ENCODE data around the gene HYPK. TPM values are rescaled to one million over a fixed set of nuclear protein-coding genes. Genes with fewer than 3 reads are reported as not detected.
"Not testable (repeated sequence)": the region's sequence is repeated elsewhere in the genome, so short reads cannot be mapped to it uniquely, and the experiment has no call there.

Gene HYPK
- total and polyA plus RNA-seq, 10 donors = 2.4 to 35.8 (median 9.4) TPM

DNA sequence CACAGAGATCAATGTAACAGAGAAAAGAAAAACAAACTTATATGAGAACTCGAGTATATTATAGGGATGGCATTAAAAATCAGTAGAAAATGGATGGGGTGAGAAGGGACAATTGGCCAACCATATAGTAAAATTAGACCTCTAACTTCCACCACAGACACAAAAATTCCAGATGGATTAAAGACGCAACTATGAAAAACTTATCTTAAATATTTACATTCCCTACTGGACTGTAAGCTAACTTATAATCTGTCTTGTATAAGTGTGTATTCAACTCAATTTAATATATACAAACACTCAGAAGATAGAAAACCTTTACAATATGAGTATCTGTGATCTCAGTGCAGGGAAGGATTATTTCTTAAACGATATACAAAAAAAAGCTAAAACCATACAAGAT lies 21.1 kb downstream of the HYPK start:
- Histone ChIP-seq H3K27me3 (replicated peaks in 1 of 7) (no peaks in the 10 kb centered on the region), H3K4me3 (no peak overlapping the region), H3K4me1 (peaks cover 26 to 80% (median 63%) of the 10 kb centered on the region in 6 donors), H3K36me3 (peaks cover 3 to 44% (median 12%) of the 10 kb centered on the region in 6 donors), H3K9me3 (no peaks in the 10 kb centered on the region), H3K27ac (no peak overlapping the region)
- no peak for DNase-seq
- TF ChIP-seq POLR2AphosphoS5 (IDR thresholded peaks at IDR 0.05) (no peak), POLR2A (IDR thresholded peaks at IDR 0.05) (no peak)
- TF ChIP-seq, protein P1, sequence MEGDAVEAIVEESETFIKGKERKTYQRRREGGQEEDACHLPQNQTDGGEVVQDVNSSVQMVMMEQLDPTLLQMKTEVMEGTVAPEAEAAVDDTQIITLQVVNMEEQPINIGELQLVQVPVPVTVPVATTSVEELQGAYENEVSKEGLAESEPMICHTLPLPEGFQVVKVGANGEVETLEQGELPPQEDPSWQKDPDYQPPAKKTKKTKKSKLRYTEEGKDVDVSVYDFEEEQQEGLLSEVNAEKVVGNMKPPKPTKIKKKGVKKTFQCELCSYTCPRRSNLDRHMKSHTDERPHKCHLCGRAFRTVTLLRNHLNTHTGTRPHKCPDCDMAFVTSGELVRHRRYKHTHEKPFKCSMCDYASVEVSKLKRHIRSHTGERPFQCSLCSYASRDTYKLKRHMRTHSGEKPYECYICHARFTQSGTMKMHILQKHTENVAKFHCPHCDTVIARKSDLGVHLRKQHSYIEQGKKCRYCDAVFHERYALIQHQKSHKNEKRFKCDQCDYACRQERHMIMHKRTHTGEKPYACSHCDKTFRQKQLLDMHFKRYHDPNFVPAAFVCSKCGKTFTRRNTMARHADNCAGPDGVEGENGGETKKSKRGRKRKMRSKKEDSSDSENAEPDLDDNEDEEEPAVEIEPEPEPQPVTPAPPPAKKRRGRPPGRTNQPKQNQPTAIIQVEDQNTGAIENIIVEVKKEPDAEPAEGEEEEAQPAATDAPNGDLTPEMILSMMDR (IDR thresholded peaks at IDR 0.05 in 8 of 11, conservative IDR thresholded peaks at IDR 0.05 in 3 of 11) = no peak
- WGBS, 5 donors = 84 to 92% (median 89%) methylated on average over 3 of the region's 3 CpGs
- intact Hi-C loops (cut with DNase I; ENCODE audit: low total_unique reads) = no loop called here

DNA sequence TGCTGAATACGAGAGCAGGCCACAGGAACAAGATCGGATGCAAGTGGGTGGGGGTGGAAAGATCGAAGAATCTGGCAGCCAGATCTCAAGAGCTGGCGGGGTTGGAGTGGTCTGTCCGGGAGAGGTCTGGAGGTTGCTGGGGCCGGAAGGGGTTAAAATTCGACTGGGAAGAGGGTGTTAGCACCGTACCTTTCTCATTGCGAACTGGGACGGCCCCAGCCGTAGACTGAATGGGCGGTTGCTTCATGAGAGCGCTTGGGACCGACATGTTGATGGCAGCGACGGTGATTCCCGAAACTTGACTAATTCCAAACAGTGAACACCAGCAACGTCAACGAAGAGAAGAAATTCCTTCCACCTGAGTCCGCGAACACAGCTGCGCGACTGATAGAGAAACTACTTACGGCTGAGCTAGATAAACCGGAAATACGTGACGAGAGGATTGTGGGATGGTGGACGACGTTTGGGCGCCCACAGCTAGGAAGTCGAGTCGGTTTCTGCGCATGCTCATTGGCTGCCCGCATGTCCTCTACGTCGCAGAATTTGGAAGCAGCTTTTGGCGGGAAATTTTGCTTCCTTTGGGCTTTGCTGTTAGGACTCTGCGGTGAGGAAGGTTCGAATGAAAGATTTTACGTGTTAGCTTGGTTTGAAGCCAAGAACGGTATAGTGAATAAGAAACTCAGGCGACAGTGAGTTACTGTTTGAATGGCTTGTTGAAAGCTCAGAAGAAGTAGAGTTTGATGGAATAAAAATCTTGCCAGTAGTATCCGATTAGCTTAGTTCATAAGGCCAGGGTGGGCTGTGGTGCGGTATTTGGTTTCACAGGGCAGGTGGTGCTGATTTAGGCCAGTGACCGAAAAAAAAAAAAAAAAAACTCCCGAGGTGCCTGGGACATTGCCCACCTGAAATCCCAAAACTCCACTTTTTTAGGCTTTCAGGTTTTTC lies 24.2 kb downstream of the HYPK start, which contains the start of gene MFAP1:
Gene MFAP1 (minus strand): TSS at position 389 of the 945 bp plus-strand sequence. CDS start 121 bp downstream, at position 268.
- peak within 1 kb of the TSS; percentile 81 to 94 (median 92) for H3K27ac ChIP-seq
- H3K36me3 ChIP-seq = peaks cover 0 to 26% (median 0%) of the 10 kb centered on the region in 6 donors
- peak within 1 kb of the TSS; percentile 59 to 86 (median 72) for H3K4me3 ChIP-seq
- no peaks in the 10 kb centered on the region for H3K27me3 ChIP-seq (replicated peaks in 1 of 7)
- intact Hi-C loops (cut with DNase I; ENCODE audit: low total_unique reads) = no loop called here
- TF ChIP-seq POLR2A (IDR thresholded peaks at IDR 0.05) (peak in 2 of 3 donors; percentile 65 to 84), POLR2AphosphoS5 (IDR thresholded peaks at IDR 0.05) (peak; percentile 74 to 99 (median 93))
- TF ChIP-seq, protein P1 (IDR thresholded peaks at IDR 0.05 in 8 of 11, conservative IDR thresholded peaks at IDR 0.05 in 3 of 11) = peak in 2 of 11 experiments; percentile 6 to 13
- no peaks in the 10 kb centered on the region for H3K9me3 ChIP-seq
- H3K4me1 ChIP-seq = peaks cover 31 to 94% (median 81%) of the 10 kb centered on the region in 6 donors
- DNase-seq = peak; percentile 95
- WGBS, 5 donors = 8 to 9% (median 9%) methylated on average over 46 of the region's 46 CpGs

- intact Hi-C loops (cut with DNase I; ENCODE audit: low total_unique reads); H3K9me3 ChIP-seq; H3K27me3 ChIP-seq (replicated peaks in 1 of 7); DNase-seq: not testable (repeated sequence)
- Histone ChIP-seq H3K27ac (peak overlapping the region in 1 of 8 donors; percentile 94), H3K4me3 (peak overlapping the region in 1 of 8 donors; percentile 77), H3K4me1 (peaks cover 31 to 94% (median 75%) of the 10 kb centered on the region in 6 donors), H3K36me3 (peaks cover 0 to 25% (median 0%) of the 10 kb centered on the region in 6 donors)
- WGBS, 5 donors = 94 to 97% (median 94%) methylated on average over 11 of the region's 11 CpGs
Observed at GRCh38 chr15:43825305-43825704, 24.9 kb downstream of the HYPK start.

GRCh38 chr15:43826029-43826507 lies 25.7 kb downstream of the HYPK start:
- Histone ChIP-seq H3K4me3 (peak overlapping the region in 7 of 8 donors; percentile 48 to 80 (median 61)), H3K36me3 (peaks cover 0 to 23% (median 0%) of the 10 kb centered on the region in 6 donors), H3K9me3 (no peaks in the 10 kb centered on the region), H3K27me3 (replicated peaks in 1 of 7) (no peaks in the 10 kb centered on the region), H3K27ac (peak overlapping the region; percentile 58 to 87 (median 78)), H3K4me1 (peaks cover 31 to 93% (median 69%) of the 10 kb centered on the region in 6 donors)
- intact Hi-C loops (cut with DNase I; ENCODE audit: low total_unique reads) = no loop called here
- DNase-seq = no peak
- WGBS, 5 donors = 94 to 98% (median 95%) methylated on average over 11 of the region's 11 CpGs
- TF ChIP-seq, protein P1 (IDR thresholded peaks at IDR 0.05 in 8 of 11, conservative IDR thresholded peaks at IDR 0.05 in 3 of 11) = no peak
- TF ChIP-seq POLR2A (IDR thresholded peaks at IDR 0.05) (no peak), POLR2AphosphoS5 (IDR thresholded peaks at IDR 0.05) (no peak)

Data from spleen (tissue), 11 donors.